GM21825 (cell line): ENCODE data around the gene CDC42BPA.
"Not testable (repeated sequence)": the region's sequence is repeated elsewhere in the genome, so short reads cannot be mapped to it uniquely, and the experiment has no call there.

Experiments used
- ATAC-seq: cut with Tn5 transposase; IDR thresholded peaks from one replicate; pipeline ENCODE4 v1.9.1; 2021; ENCODE audit warnings: mild to moderate bottlenecking, moderate library complexity; ENCODE audit not compliant: unreplicated experiment

The CDC42BPA gene

GRCh38 chr1:227318016-227318852, at the start of gene CDC42BPA:
Gene CDC42BPA (minus strand): TSS chr1:227318492. CDS start chr1:227317182, 1,310 bp downstream.
- no peak for ATAC-seq

DNA sequence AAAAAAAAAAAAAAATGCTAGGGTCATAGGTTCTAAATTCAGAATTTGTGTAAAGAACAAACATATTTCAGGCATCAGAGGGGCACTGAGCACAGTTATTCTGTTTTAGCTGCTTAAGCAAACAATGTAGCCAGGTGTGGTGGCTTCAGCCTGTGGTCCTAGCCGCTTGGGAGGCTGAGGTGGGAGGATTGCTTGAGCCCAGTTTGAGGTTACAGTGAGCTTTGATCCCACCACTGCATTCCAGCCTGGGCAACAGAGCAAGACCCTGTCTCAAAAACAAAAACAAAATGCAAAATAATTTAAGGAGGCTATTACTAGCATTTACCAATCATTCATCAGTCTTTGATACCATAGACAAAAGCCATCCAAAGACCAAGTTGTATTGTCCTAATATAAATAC, 49.7 kb upstream of the CDC42BPA start:
- no peak for ATAC-seq

DNA sequence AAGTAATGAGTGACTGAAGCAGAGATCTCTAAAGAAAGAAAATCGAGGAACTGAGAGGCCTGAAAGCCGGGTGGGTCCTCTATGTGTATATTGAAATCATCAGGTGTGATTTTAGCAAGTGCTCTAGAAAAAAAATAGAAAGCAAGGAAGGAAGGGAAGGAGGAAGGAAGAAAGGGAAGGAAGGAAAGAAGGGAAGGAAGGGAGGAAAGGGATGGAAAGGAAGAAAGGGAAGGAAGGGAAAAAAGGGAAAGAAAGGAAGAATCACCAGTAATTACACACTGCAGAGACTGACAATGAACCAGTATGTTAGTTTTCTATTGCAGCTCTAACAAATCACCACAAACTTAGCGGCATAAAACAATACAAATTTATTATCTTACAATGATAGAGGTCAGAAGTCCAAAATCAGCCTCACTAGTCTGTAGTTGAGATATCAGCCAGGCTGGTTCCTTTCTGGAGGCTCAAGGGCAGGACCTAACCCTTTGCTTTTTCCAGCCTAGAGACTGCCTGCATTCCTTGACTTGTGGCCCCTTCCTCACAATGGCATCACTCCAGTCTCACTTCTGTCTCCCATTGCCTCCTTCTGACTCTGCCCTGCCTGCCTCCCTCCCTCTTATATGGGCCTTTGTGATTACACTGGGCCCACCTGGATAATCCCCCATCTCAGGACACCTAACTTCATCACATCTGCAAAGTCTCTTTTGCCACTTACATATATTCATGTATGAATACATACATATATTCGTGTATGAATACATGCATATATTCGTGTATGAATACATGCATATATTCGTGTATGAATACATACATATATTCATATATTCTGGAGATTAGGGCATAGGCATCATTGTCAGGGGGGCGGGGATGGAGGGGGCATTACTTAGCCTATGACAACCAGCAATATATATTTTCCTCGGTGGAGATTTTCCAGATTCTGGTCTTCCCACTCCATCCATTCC, 47.5 kb upstream of the CDC42BPA start:
- no peak for ATAC-seq

GRCh38 chr1:227364657-227365056, 46.4 kb upstream of the CDC42BPA start:
- no peak for ATAC-seq

DNA sequence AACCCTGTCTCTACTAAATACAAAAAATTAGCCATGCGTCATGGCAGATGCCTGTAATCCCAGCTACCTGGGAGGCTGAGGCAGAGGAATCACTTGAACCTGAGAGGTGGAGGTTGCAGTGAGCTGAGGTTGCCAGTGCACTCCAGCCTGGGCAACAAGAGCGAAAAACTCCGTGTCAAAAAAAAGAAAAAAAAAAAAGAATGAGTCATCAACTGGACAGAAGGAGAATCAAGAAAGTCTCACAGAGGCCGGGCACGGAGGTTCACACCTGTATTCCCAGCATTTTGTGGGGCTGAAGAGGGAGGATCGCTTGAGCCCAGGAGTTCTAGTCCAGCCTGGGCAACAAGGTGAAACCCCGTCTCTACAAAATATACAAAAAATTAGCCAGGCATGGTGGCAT, 45.5 kb upstream of the CDC42BPA start:
- ATAC-seq: no peak

- no peak for ATAC-seq
These were observed 43.7 kb upstream of the CDC42BPA start for GRCh38 chr1:227362039-227362438.

- ATAC-seq: no peak
These were observed 39.6 kb upstream of the CDC42BPA start for GRCh38 chr1:227357927-227358302.

DNA sequence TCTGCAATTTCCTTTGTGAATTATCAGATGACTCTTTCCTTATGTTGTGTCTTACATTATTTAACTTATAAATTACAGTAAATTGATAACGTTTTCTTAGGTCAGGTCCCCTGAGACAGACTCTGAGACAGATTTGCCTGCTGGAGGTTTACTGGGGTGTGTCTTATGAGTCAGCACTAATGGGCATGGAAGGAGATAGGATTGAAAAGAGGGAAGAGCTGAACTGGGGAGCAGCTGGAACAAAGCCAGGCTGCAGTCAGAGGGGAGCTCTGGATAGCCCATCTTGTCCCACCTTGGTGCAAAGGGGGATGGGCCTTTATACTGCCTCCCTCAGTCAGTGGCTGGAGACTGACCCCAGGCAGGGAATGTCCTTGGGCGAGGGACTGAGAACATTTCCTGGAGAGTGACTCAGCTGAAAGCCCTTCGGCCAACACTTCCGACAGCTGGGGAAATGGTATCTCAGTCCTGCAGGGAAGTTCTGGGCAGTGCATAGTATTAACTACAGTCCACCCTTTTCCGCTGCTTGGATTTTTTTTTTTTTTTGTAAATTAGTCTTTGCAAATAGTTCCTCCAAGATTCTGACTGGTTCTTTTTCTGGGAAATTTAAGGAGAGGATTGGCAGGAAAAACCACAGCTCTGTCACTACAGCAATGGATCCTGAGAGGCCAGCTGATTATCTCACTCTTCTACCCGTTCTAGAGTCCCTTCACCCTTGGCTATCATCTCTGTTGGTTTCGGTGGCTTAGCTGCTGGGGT, 39.1 kb upstream of the CDC42BPA start:
- ATAC-seq: no peak

- ATAC-seq: no peak
These were observed 38.4 kb upstream of the CDC42BPA start for GRCh38 chr1:227356620-227357146.

GRCh38 chr1:227355542-227356245, 37.4 kb upstream of the CDC42BPA start:
- no peak for ATAC-seq

DNA sequence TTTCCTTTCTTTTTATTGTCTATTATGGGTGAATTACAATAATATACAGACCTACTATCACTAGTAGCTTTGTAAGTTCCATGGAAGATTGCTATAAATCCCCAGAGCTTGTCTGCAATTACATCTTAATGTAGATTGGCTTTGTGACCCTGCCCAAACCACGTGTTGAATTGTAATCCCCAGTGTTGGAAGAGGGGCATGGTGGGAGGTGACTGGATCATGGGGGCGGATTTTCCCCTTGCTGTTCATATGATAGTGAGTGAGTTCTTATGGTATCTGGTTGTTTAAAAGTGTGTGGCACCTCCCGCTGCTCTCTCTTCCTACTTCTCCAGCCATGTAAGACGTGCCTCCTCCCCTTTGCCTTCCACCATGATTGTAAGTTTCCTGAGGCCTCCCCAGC, 34.9 kb upstream of the CDC42BPA start:
- no peak for ATAC-seq

DNA sequence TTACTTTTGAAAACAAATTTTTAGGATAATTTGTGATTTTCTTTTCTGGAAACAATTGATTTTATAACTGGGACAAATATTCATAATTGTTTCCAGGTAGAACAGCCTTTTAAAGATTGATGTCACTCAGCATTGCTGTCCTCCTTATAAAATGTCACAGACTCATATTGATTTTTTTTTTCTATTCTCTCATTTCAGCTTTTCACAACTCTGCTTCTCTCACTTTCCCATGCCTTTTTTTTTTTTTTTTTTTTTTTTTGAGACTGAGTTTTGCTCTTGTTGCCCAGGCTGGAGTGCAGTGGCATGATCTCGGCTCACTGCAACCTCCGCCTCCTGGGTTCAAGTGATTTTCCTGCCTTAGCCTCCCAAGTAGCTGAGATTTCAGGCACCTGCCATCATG, 33.9 kb upstream of the CDC42BPA start:
- not testable (repeated sequence) for ATAC-seq

DNA sequence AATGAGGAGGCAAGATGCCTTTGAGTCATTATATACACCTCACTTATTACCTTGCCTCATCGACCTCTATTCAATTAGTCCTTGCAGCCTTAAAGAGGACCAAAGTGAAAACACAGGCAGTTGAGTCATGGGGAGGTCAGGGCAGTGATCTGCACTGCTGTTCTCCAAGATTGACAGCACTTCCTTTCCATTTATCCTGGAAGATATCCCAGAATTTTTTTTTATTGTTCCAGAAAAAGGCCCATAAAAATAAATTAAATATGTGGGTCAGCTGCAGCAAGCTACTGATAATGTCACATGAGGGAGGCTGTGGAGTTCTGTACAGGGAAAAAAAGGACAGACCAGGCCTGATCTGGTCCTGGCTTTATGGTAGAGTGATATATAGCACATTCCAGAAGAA, 33.2 kb upstream of the CDC42BPA start:
- no peak for ATAC-seq

DNA sequence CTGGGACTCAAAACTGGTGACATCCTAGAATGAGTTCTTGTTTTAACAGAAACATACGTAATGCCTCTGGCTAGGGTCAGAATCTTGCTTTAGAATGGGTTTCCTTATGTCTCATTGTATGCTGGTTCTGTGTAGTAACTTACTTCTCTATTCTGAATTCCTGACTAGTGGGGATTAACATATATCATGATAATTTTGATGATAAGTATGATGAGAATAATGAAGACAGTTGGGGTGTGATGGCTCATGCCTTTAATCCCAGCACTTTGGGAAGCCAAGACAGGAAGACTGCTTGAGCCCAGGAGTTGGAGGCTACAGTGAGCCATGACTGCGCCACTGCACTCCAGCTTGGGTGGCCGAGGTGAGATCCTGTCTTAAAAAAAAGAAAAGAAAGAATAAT, 31.7 kb upstream of the CDC42BPA start:
- ATAC-seq: no peak

DNA sequence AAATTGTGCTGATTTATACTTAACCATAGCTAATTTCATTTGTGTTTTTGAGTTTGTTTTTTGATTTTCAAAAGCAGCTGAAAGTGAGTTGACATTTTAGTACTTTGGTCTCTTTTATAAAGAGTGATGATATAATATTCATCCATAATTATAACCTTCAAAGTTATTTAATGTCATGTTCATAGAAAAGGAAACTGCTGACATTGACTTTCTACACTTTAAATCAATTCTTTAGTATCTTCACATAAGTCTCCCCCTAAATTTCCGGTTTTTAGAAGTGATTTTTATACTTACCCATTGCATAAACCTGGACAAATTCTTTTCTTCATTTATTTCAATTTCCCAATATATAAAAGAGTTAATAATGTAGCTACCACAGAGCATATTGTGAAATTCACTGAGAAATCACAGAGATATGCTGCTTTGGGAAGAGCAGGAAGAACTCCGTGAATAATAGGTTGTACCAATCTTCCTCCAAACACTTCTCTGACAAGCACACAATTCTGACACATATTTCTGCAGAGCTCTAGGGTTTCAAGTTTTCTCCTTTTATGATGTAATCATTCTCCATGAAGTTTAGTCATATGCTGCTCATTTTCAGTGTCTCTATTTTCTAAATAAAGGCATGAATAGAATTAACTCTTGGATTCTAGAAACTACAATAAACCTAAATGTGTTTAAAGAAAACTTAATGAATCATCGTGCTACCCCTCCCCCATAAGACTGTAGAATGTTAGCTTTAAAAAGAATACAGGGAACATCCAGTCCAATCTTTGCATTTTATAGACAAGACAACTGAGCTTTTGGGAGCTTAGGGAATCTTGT, 25.6 kb upstream of the CDC42BPA start:
- no peak for ATAC-seq

- ATAC-seq: no peak
These were observed 24.9 kb upstream of the CDC42BPA start for GRCh38 chr1:227343206-227343605.

GRCh38 chr1:227342075-227342829, 24.0 kb upstream of the CDC42BPA start:
- no peak for ATAC-seq

GRCh38 chr1:227336136-227336535, 17.8 kb upstream of the CDC42BPA start:
- not testable (repeated sequence) for ATAC-seq
